IMR-90 (cell line): ENCODE data around the gene NAT14. TPM values are rescaled to one million over a fixed set of nuclear protein-coding genes. Genes with fewer than 3 reads are reported as not detected.

Source experiments
- ATAC-seq: fragments of 200-7000 bp; cut with Tn5 transposase; 2 replicates; pipeline ENCODE4 v1.9.1; 2020; ENCODE audit warnings: low read depth, mild to moderate bottlenecking, moderate library complexity
- BruUV-seq: library from RNA; stranded (reverse); fragments of 400-500 nt; replicated peaks from 2 replicates; lab custom pipeline; 2021; lab: Mats Ljungman, UMichigan
- CTCF ChIA-PET: fragments of 300-600 bp; formaldehyde crosslinking; extraction: SDS; loops from one replicate; lab custom pipeline; 2021; ENCODE audit warnings: antibody characterized with exemption; lab: Yijun Ruan, JAX
- POLR2A ChIA-PET: fragments of 300-600 bp; sonication (Branson Sonifier 250); formaldehyde crosslinking; loops from one replicate; lab custom pipeline; 2022; ENCODE audit warnings: antibody characterized with exemption; ENCODE audit not compliant: unreplicated experiment; lab: Charles Lee
- DNase-seq: peaks from one replicate; pipeline ENCODE4 v3.0.0; 2013
- H2AFZ ChIP-seq: replicated peaks from 2 replicates; pipeline ENCODE3; 2013; ENCODE audit warnings: low read length, mild to moderate bottlenecking; ENCODE audit not compliant: poor library complexity
- H2AK5ac ChIP-seq: 2 replicates; pipeline ENCODE4 v1.6.1; 2013; ENCODE audit warnings: low read depth, low read length, inconsistent platforms
- H2AK9ac ChIP-seq: replicated peaks from 2 replicates; pipeline ENCODE3; 2013; ENCODE audit warnings: mild to moderate bottlenecking, low read depth, low read length, moderate library complexity; ENCODE audit not compliant: poor library complexity
- H2BK120ac ChIP-seq: 2 replicates; pipeline ENCODE4 v1.6.1; 2013; ENCODE audit warnings: low read depth, low read length, inconsistent platforms
- H2BK15ac ChIP-seq: 3 replicates; pipeline ENCODE4 v1.6.1; 2013; ENCODE audit warnings: low read depth, low read length, inconsistent platforms
- H2BK20ac ChIP-seq: 2 replicates; pipeline ENCODE4 v1.6.1; 2013; ENCODE audit warnings: low read depth, mild to moderate bottlenecking, inconsistent platforms, low read length, moderate library complexity
- H2BK5ac ChIP-seq: 2 replicates; pipeline ENCODE4 v1.6.1; 2013; ENCODE audit warnings: mild to moderate bottlenecking, low read depth, low read length, inconsistent platforms; ENCODE audit not compliant: poor library complexity, severe bottlenecking
- H3K14ac ChIP-seq: replicated peaks from 2 replicates; pipeline ENCODE4 v1.6.1; 2013; ENCODE audit warnings: low read depth, low read length, inconsistent platforms
- H3K18ac ChIP-seq: 2 replicates; pipeline ENCODE4 v1.6.1; 2013; ENCODE audit warnings: low read depth, low read length, control low read depth
- H3K23ac ChIP-seq: 2 replicates; pipeline ENCODE4 v1.6.1; 2013; ENCODE audit warnings: low read depth, low read length, inconsistent platforms
- H3K27ac ChIP-seq: 2 replicates; pipeline ENCODE4 v1.5.1; 2013; ENCODE audit warnings: mild to moderate bottlenecking, control low read depth, low read length; ENCODE audit not compliant: insufficient read depth
- H3K27me3 ChIP-seq: 2 replicates; pipeline ENCODE4 v1.6.1; 2013; ENCODE audit warnings: low read length; ENCODE audit not compliant: control insufficient read depth, insufficient read depth
- H3K36me3 ChIP-seq: 2 replicates; pipeline ENCODE4 v1.6.1; 2013; ENCODE audit warnings: low read length, mixed read lengths; ENCODE audit not compliant: control insufficient read depth, insufficient read depth
- H3K4ac ChIP-seq: 2 replicates; pipeline ENCODE4 v1.6.1; 2013; ENCODE audit warnings: low read depth, low read length, inconsistent platforms
- H3K4me1 ChIP-seq: 2 replicates; pipeline ENCODE4 v1.6.1; 2013; ENCODE audit warnings: low read length, mixed read lengths; ENCODE audit not compliant: control insufficient read depth, insufficient read depth
- H3K4me2 ChIP-seq: 2 replicates; pipeline ENCODE4 v1.6.1; 2013; ENCODE audit warnings: low read depth, mild to moderate bottlenecking, control low read depth, low read length, moderate library complexity
- H3K4me3 ChIP-seq: 2 replicates; pipeline ENCODE4 v1.5.1; 2013; ENCODE audit warnings: low read depth, mild to moderate bottlenecking, control low read depth, low read length, moderate library complexity; ENCODE audit not compliant: insufficient read depth
- H3K56ac ChIP-seq: 2 replicates; pipeline ENCODE4 v1.6.1; 2013; ENCODE audit warnings: low read length, inconsistent platforms; ENCODE audit not compliant: insufficient read depth; ENCODE audit errors: extremely low read depth
- H3K79me1 ChIP-seq, 2 experiments: 2 replicates each; pipeline ENCODE4 v1.6.1; 2013; ENCODE audit warnings: low read length in 2 of 2, inconsistent platforms in 1 of 2, low read depth in 1 of 2
- H3K9ac ChIP-seq: 2 replicates; pipeline ENCODE4 v1.6.1; 2013; ENCODE audit warnings: low read depth, low read length, control low read depth
- H3K9me1 ChIP-seq: 2 replicates; pipeline ENCODE4 v1.6.1; 2013; ENCODE audit warnings: low read length, inconsistent platforms; ENCODE audit not compliant: insufficient read depth
- H3K9me3 ChIP-seq: 2 replicates; pipeline ENCODE4 v1.6.1; 2013; ENCODE audit warnings: low read length; ENCODE audit not compliant: control insufficient read depth, insufficient read depth
- H4K20me1 ChIP-seq: 2 replicates; pipeline ENCODE4 v1.6.1; 2013; ENCODE audit warnings: low read length, inconsistent platforms; ENCODE audit not compliant: insufficient read depth
- H4K5ac ChIP-seq: 2 replicates; pipeline ENCODE4 v1.6.1; 2013; ENCODE audit warnings: mild to moderate bottlenecking, low read depth, low read length, control low read depth
- H4K8ac ChIP-seq, 2 experiments: 2 replicates each; pipeline ENCODE4 v1.6.1; 2013; ENCODE audit warnings: low read depth in 2 of 2, low read length in 2 of 2, control low read depth in 1 of 2, inconsistent platforms in 1 of 2
- H4K91ac ChIP-seq: 2 replicates; pipeline ENCODE4 v1.6.1; 2013; ENCODE audit warnings: low read depth, low read length, inconsistent platforms; ENCODE audit not compliant: insufficient read depth
- BHLHE40 ChIP-seq: fragments of 150-350 bp; IDR thresholded peaks from 2 replicates; pipeline ENCODE4 v1.6.1; 2016; ENCODE audit warnings: mild to moderate bottlenecking, low read depth, low read length
- CEBPB ChIP-seq: IDR thresholded peaks from 2 replicates; pipeline ENCODE4 v1.6.1; 2012; ENCODE audit warnings: low read depth, low read length, improper control_type of control experiment
- CHD1 ChIP-seq: IDR thresholded peaks from 2 replicates; pipeline ENCODE4 v1.6.1; 2012; ENCODE audit warnings: low read depth, low read length, improper control_type of control experiment
- FOS ChIP-seq: fragments of 150-350 bp; IDR thresholded peaks from 2 replicates; pipeline ENCODE4 v1.6.1; 2016; ENCODE audit warnings: low read depth, low read length
- MAZ ChIP-seq: IDR thresholded peaks from 2 replicates; pipeline ENCODE4 v1.6.1; 2012; ENCODE audit warnings: low read depth, mild to moderate bottlenecking, low read length, improper control_type of control experiment, moderate library complexity, borderline replicate concordance
- MXI1 ChIP-seq: IDR thresholded peaks from 2 replicates; pipeline ENCODE4 v1.6.1; 2012; ENCODE audit warnings: low read depth, mild to moderate bottlenecking, low read length, moderate library complexity, borderline replicate concordance
- NFE2L2 ChIP-seq: fragments of 150-350 bp; IDR thresholded peaks from 2 replicates; pipeline ENCODE4 v1.6.1; 2016; ENCODE audit warnings: low read depth, mild to moderate bottlenecking, low read length
- POLR2A ChIP-seq: IDR thresholded peaks from 2 replicates; pipeline ENCODE4 v1.6.1; 2012; ENCODE audit warnings: mild to moderate bottlenecking, low read depth, low read length
- RAD21 ChIP-seq: IDR thresholded peaks from 2 replicates; pipeline ENCODE4 v1.6.1; 2012; ENCODE audit warnings: low read length, improper control_type of control experiment
- RCOR1 ChIP-seq: IDR thresholded peaks from 2 replicates; pipeline ENCODE4 v1.6.1; 2012; ENCODE audit warnings: mild to moderate bottlenecking, low read length, improper control_type of control experiment; ENCODE audit not compliant: insufficient replicate concordance
- RFX5 ChIP-seq: IDR thresholded peaks from 2 replicates; pipeline ENCODE4 v1.8.0; 2012; ENCODE audit warnings: low read depth, mild to moderate bottlenecking, low read length, moderate library complexity
- SMC3 ChIP-seq: fragments of 150-350 bp; IDR thresholded peaks from 2 replicates; pipeline ENCODE4 v1.6.1; 2016; ENCODE audit warnings: low read depth, mild to moderate bottlenecking, antibody characterized with exemption, low read length, moderate library complexity
- WGBS, 2 experiments: methylation state at CpG; one replicate each; pipeline versions ENCODE4 v1.1.5 to v1.1.7; 2013; ENCODE audit warnings: missing lambda C conversion rate in 2 of 2; ENCODE audit not compliant: insufficient read length in 1 of 2; ENCODE audit errors: extremely low coverage in 2 of 2; 5-methylcytosine and 5-hydroxymethylcytosine counted together
- dilution Hi-C: fragments of 300-500 bp; cut with HindIII; formaldehyde crosslinking; loops from one replicate; pipeline ENCODE4 v1.14.3; 2018; ENCODE audit warnings: low sequenced_read_pairs; ENCODE audit not compliant: unreplicated experiment
- in situ Hi-C: fragments of 300-500 bp; cut with MboI; formaldehyde crosslinking; loops from 3 replicates; pipeline ENCODE4 v1.14.3; 2019; ENCODE audit warnings: low sequenced_read_pairs, inconsistent platforms, mixed read lengths
- intact Hi-C: fragments of 100-400 bp; cut with micrococcal nuclease; formaldehyde crosslinking; loops from 2 replicates; pipeline ENCODE4 v1.10.0; 2022
- polyA plus RNA-seq, 3 experiments: library from polyadenylated mRNA; depleted of rRNA; stranded (reverse); fragments of >200 nt; gene quantifications; 2 replicates each; pipeline ENCODE4 v1.2.3, GENCODE V29; 2012; ENCODE audit warnings: low replicate concordance in 1 of 3
- total RNA-seq: library from RNA; depleted of rRNA; stranded (reverse); fragments of >200 nt; gene quantifications from 2 replicates; pipeline ENCODE4 v1.2.3, GENCODE V29; 2012
- TF ChIP-seq, protein P1 (sequence below): fragments of 150-350 bp; IDR thresholded peaks from 2 replicates; pipeline ENCODE4 v1.6.1; 2016; ENCODE audit warnings: low read depth, mild to moderate bottlenecking, low read length, moderate library complexity, borderline replicate concordance
- TF ChIP-seq, protein P2 (sequence below): fragments of 150-350 bp; IDR thresholded peaks from 2 replicates; pipeline ENCODE4 v1.6.1; 2017; ENCODE audit warnings: mild to moderate bottlenecking, antibody characterized with exemption, low read length, low read depth

NAT14 gene
- total and polyA plus RNA-seq, 2 of the 4 experiments (the other 2 are of a cell fraction) = 4.3 to 41.2 TPM

- TF ChIP-seq MAZ (peak; percentile 11; the same call in 1 of the 2 replicates), RFX5 (peak; percentile 99), RAD21 (peak; percentile 95), BHLHE40 (peak; percentile 89)
Observed at GRCh38 chr19:55503502-55504251, 18.7 kb downstream of the NAT14 start (continued).

DNA sequence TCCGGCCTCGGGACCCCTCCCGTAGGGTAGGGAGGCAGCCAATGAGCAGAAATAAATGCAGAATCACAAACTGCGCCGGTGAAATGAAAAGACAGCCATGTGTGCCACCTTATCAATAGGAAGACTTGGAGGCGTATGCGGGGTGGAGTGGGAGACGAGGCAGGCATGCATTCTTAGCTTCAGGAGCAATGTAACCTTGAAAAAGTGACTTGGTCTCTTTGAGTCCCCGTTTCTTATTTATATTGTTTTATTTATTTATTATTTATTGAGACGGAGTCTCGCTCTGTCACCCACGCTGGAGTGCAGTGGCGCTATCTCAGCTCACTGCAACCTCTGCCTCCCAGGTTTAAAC is 19.2 kb downstream of the NAT14 start:
- Histone ChIP-seq H3K4me3 (no peak overlapping the region), H3K27me3 (no peaks in the 10 kb centered on the region), H2AK9ac (peak overlapping the region; percentile 80), H3K18ac (no peak overlapping the region), H3K14ac (no peak overlapping the region; the same call in 1 of the 2 replicates), H3K56ac (no peak overlapping the region), H3K27ac (no peak overlapping the region), H2BK120ac (no peak overlapping the region), H3K9me1 (no peaks in the 10 kb centered on the region), H3K4me1 (no peaks in the 10 kb centered on the region), H3K4me2 (peak overlapping the region; percentile 59), H4K8ac (no peak overlapping the region), H2AK5ac (no peak overlapping the region), H2BK15ac (no peak overlapping the region), H3K36me3 (peaks cover 9% of the 10 kb centered on the region; the same call in 1 of the 2 replicates), H3K23ac (no peak overlapping the region), H2BK20ac (no peak overlapping the region), H4K91ac (no peak overlapping the region), H3K9ac (no peak overlapping the region), H3K4ac (no peak overlapping the region), H2AFZ (peak overlapping the region; percentile 97), H4K5ac (no peak overlapping the region), H4K20me1 (no peaks in the 10 kb centered on the region), H3K9me3 (no peaks in the 10 kb centered on the region), H2BK5ac (no peak overlapping the region), H3K79me1 (no peaks in the 10 kb centered on the region)
- POLR2A ChIA-PET = interaction anchor here (0.7 kb wide), 2 partner anchors 10 to 27 kb away, joined by 3 read pairs; no protein-coding TSS in a partner anchor
- CTCF ChIA-PET = interaction anchor here (0.5 to 2.0 kb wide), 17 partner anchors 9 to 363 kb away, joined by 3 to 24 read pairs (median 4); partner anchors contain the start of genes NAT14, ZNF628 and ZNF865
- BruUV-seq = no TSS peak
- in situ Hi-C loops = no loop called here
- ATAC-seq (no peak), DNase-seq (no peak)
- dilution Hi-C loops = no loop called here
- TF ChIP-seq RCOR1 (no peak), RAD21 (no peak), CEBPB (no peak), SMC3 (no peak), BHLHE40 (no peak), MXI1 (no peak), CHD1 (no peak), RFX5 (no peak), MAZ (no peak), FOS (no peak), NFE2L2 (no peak), POLR2A (no peak)
- TF ChIP-seq, protein P1, sequence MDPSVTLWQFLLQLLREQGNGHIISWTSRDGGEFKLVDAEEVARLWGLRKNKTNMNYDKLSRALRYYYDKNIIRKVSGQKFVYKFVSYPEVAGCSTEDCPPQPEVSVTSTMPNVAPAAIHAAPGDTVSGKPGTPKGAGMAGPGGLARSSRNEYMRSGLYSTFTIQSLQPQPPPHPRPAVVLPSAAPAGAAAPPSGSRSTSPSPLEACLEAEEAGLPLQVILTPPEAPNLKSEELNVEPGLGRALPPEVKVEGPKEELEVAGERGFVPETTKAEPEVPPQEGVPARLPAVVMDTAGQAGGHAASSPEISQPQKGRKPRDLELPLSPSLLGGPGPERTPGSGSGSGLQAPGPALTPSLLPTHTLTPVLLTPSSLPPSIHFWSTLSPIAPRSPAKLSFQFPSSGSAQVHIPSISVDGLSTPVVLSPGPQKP = no peak
- TF ChIP-seq, protein P2, sequence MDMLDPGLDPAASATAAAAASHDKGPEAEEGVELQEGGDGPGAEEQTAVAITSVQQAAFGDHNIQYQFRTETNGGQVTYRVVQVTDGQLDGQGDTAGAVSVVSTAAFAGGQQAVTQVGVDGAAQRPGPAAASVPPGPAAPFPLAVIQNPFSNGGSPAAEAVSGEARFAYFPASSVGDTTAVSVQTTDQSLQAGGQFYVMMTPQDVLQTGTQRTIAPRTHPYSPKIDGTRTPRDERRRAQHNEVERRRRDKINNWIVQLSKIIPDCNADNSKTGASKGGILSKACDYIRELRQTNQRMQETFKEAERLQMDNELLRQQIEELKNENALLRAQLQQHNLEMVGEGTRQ = no peak
- WGBS, 2 experiments = 58% methylated on average over 3 of the region's 13 CpGs; no CpG with 5 or more reads in 1 of the 2 experiments
- intact Hi-C loops = loop anchor here (1.0 to 5.0 kb wide), 3 partner anchors 37 to 363 kb away; partner anchors contain the start of gene UBE2S
